GM18907 (cell line): ENCODE measurements around the gene ZSWIM2.
"Not testable (repeated sequence)": the region's sequence is repeated elsewhere in the genome, so short reads cannot be mapped to it uniquely, and the experiment has no call there.

Experiments used
- ATAC-seq: cut with Tn5 transposase; IDR thresholded peaks from one replicate; pipeline ENCODE4 v1.9.1; 2021; ENCODE audit warnings: mild to moderate bottlenecking, moderate library complexity; ENCODE audit not compliant: unreplicated experiment

ZSWIM2 gene

GRCh38 chr2:186852508-186852907, 3.5 kb upstream of the ZSWIM2 start:
- ATAC-seq = no peak

DNA sequence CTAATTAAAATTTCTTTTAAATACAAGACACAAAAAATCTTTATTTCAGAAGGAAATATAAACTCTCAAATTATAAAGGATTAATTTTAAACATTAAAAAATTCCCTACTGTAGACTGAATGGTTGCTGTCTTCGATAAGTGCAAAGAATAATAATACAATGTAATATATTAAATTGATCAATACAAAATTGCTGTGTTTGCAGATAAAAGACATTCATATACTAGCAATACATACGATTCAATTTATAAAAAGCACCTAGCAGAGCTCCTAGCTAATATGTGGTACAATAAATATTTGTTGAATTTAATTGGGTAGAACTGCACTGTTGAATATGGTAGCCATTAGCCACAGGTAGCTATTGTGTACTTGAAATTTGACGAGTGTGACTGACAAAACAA, 6.6 kb downstream of the ZSWIM2 start:
- no peak for ATAC-seq

- no peak for ATAC-seq
Observed at GRCh38 chr2:186841940-186842339, 7.0 kb downstream of the ZSWIM2 start.

DNA sequence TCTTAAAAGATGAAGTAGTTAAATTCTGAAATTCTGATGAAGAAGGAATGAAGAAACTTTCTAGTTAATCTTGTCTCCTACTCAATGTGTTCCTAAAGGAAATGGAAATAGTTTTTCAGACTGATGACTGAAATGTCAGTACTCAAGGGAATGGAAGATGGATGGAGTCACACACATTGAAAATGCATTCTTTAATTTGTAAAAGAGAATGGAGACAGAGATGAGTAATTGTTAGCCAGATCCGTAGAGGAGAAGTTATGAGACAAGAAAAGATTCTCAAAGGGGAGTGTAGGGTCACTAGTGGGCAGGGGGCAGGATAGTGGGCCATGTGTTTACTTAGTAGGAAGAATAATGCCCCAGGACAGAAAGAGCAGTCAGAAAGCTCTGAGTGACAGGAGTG, 13.3 kb downstream of the ZSWIM2 start:
- ATAC-seq = no peak

- ATAC-seq = no peak
Observed at GRCh38 chr2:186827862-186828492, 21.0 kb downstream of the ZSWIM2 start.

- ATAC-seq = no peak
Observed at GRCh38 chr2:186827411-186827810, 21.6 kb downstream of the ZSWIM2 start.

GRCh38 chr2:186822323-186822722, 26.6 kb downstream of the ZSWIM2 start:
- ATAC-seq = no peak

DNA sequence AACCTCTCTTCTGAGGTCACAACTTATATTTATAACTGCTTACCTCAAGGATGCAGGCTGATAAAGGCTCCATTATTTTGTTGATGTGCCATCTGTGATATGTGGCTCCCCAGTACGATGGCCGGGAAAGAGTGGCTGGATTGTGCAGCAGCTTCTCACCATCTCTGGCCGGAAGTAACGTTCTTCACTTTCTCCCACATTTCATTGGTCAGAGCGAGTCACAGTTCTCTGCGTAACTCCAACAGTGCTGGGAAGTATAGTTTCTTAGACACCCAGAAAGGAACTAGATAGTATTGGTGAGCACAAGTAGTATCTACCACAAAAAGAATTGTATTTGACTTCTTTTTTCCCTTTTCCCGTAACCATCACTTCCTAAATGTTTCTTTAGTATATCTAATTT, 28.7 kb downstream of the ZSWIM2 start:
- no peak for ATAC-seq

DNA sequence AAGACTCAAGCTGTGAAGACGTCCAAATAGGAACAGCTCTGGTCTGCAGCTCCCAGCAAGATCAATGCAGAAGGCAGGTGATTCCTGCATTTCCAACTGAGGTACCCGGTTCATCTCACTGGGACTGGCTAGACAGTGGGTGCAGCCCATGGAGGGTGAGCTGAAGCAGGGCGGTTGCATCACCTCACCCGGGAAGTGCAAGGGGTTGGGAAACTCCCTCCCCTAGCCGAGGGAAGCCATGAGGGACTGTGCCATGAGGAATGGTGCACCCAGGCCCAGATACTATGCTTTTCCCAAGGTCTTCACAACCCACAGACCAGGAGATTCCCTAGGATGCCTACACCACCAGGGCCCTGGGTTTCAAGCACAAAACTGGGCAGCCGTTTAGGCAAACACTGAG, 37.2 kb downstream of the ZSWIM2 start:
- ATAC-seq = not testable (repeated sequence)

DNA sequence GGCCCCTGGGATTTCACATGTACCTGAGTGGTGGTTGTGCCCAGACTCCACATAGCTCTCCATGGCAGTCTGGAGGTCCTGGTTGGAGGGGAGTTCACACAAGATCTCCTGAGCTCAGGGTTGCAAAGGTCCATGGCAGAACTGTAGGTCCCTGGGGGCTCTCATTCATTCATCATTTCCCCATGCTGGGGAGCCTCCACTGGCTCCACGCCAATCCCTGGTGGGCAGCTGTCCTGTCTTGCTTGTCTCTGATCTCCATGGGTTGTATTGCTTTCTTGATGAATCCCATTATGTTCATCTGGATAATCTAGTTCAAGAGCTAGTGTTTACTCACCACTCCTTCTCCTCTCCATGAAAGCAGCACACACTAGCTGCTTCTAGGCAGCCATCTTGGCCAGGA, 42.4 kb downstream of the ZSWIM2 start:
- ATAC-seq = no peak

GRCh38 chr2:186798604-186799003, 50.4 kb downstream of the ZSWIM2 start:
- ATAC-seq = not testable (repeated sequence)

DNA sequence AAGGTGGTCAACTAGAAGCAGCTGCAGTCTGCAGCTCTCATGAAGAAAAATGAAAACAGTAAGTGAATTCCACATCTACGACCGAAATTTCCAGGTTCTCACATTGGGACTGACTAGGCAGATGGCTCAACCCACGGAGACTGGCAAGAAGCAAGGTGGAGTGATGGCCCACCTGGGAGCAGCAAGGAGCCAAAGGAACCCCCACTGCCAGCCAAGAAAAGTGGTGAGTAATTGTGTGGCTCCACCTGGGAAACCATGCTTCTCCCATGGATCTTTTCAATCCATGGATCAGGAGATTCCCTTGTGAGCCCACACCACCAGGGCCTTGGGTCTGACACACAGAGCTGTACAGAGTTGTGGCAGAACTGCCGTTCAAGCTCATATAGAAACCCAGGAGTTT, 64.0 kb downstream of the ZSWIM2 start:
- no peak for ATAC-seq

GRCh38 chr2:186783254-186783653, 65.7 kb downstream of the ZSWIM2 start:
- no peak for ATAC-seq

GRCh38 chr2:186780701-186781316, 68.2 kb downstream of the ZSWIM2 start:
- no peak for ATAC-seq
